RKO (cell line): ENCODE results near the gene CNKSR2.
A peak's percentile ranks its signal among the peaks of the same experiment; 100 is the strongest.

Experiments
- DNase-seq: peaks from one replicate; pipeline ENCODE4 v3.0.0-alpha.2; 2016; ENCODE audit warnings: low spot score

The CNKSR2 gene

GRCh38 chrX:21374163-21374993 is at the start of gene CNKSR2:
Gene CNKSR2 (plus strand): TSS chrX:21374418. CDS start chrX:21374898, 480 bp downstream.
- no peak for DNase-seq

- DNase-seq: peak; percentile 43
Observed at GRCh38 chrX:21354725-21355124, 19.5 kb upstream of the CNKSR2 start.

- no peak for DNase-seq
Observed at GRCh38 chrX:21355831-21356230, 18.4 kb upstream of the CNKSR2 start.

GRCh38 chrX:21369613-21370012 is 4.6 kb upstream of the CNKSR2 start:
- DNase-seq: no peak

- DNase-seq: no peak
Observed at GRCh38 chrX:21373001-21373400, 1.2 kb upstream of the CNKSR2 start.

GRCh38 chrX:21373637-21374162 is 518 bp upstream of the CNKSR2 start:
- no peak for DNase-seq

- no peak for DNase-seq
Observed at GRCh38 chrX:21374994-21375707, 933 bp downstream of the CNKSR2 start.

GRCh38 chrX:21375708-21376009 is 1.4 kb downstream of the CNKSR2 start:
- DNase-seq: no peak

- no peak for DNase-seq
Observed at GRCh38 chrX:21376636-21377035, 2.4 kb downstream of the CNKSR2 start.

- DNase-seq: no peak
Observed at GRCh38 chrX:21379991-21380390, 5.8 kb downstream of the CNKSR2 start.

- DNase-seq: peak; percentile 30
Observed at GRCh38 chrX:21382715-21383114, 8.5 kb downstream of the CNKSR2 start.

GRCh38 chrX:21383546-21383945 is 9.3 kb downstream of the CNKSR2 start:
- DNase-seq: no peak

GRCh38 chrX:21384178-21384577 is 10.0 kb downstream of the CNKSR2 start:
- DNase-seq: no peak

- DNase-seq: no peak
Observed at GRCh38 chrX:21394792-21395191, 20.6 kb downstream of the CNKSR2 start.

- DNase-seq: peak; percentile 51
Observed at GRCh38 chrX:21398426-21398825, 24.2 kb downstream of the CNKSR2 start.

GRCh38 chrX:21400408-21401121 is 26.3 kb downstream of the CNKSR2 start:
- no peak for DNase-seq

GRCh38 chrX:21408307-21408706 is 34.1 kb downstream of the CNKSR2 start:
- DNase-seq: no peak

GRCh38 chrX:21408788-21409187 is 34.6 kb downstream of the CNKSR2 start:
- DNase-seq: no peak

- no peak for DNase-seq
Observed at GRCh38 chrX:21412029-21412428, 37.8 kb downstream of the CNKSR2 start.

GRCh38 chrX:21412883-21413282 is 38.7 kb downstream of the CNKSR2 start:
- no peak for DNase-seq

GRCh38 chrX:21427086-21427485 is 52.9 kb downstream of the CNKSR2 start:
- DNase-seq: no peak

GRCh38 chrX:21437036-21437435 is 62.8 kb downstream of the CNKSR2 start:
- DNase-seq: no peak

GRCh38 chrX:21438792-21439191 is 64.6 kb downstream of the CNKSR2 start:
- no peak for DNase-seq
